ENCODE data around the gene RAPGEF1. TPM values are rescaled to one million over a fixed set of nuclear protein-coding genes. Genes with fewer than 3 reads are reported as not detected.

RAPGEF1 gene
- total RNA-seq, 1 donor from 2014 or later: 58.1 TPM

DNA sequence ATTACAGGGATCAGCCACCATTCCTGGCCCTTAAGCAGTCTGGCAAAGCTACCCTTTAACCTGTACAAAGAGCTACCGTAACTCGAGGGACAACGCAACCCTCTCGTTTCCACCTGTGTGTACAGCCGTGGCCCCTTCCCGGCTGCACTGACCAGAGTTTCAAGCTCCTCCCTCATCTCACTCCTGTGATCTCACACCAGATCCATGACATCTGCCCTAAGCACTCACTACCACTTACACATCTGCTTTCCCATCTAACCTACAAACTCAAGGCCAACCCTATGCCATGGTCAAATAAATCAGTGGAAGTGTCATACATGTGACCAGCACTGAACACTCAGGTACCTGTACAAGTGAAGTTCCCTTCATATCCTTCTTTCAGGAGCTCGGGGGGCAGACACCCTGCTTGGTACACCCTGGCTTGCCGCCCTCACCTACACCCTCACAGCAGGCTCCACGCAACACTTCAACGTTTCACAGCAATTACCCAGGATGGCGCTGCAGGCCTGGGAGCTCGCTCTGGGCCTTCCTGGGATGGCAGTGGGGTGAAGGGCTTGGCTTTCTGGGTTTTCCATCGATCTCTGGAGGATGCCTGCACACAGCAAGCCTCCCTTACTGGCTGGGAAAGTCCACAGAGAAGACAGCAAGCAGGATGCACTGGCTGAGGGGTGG, 132.8 kb downstream of the RAPGEF1 start:
- no peak for DNase-seq

DNA sequence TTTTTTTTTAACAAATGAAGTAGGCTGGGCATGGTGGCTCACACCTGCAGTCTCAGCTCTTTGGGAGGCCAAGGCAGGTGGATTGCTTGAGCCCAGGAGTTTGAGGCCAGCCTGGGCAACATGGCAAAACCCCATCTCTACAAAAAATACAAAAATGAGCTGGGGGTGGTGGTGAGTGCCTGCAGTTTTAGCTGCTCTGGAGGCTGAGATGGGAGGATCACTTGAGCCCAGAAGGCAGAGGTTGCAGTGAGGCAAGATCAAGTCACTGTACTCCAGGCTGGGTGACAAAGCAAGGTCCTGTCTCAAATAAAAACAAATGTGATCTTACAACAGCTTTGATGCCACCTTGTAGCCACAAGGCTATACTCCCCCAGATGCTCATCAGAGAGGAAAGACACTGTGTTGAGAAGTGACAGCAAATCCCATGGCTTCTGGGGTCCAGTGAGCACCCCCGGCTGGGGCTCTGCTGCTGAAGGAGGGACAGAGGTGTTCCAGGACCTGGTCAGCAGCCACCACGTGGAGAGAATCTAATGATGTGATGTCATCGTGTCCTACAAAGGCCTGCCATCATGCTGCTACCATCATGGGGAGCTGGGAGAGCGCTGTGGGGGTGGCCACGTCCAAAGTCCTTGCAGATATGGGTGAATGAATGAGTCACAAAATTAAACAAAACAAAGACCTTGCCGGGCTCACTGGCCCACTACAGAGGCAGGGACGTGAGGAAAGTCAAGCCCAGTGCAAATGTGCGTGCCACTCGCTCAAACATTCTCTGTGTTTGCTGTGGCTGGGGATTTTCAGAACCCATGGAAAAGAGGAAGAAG, 133.9 kb downstream of the RAPGEF1 start:
- no peak for DNase-seq

DNA sequence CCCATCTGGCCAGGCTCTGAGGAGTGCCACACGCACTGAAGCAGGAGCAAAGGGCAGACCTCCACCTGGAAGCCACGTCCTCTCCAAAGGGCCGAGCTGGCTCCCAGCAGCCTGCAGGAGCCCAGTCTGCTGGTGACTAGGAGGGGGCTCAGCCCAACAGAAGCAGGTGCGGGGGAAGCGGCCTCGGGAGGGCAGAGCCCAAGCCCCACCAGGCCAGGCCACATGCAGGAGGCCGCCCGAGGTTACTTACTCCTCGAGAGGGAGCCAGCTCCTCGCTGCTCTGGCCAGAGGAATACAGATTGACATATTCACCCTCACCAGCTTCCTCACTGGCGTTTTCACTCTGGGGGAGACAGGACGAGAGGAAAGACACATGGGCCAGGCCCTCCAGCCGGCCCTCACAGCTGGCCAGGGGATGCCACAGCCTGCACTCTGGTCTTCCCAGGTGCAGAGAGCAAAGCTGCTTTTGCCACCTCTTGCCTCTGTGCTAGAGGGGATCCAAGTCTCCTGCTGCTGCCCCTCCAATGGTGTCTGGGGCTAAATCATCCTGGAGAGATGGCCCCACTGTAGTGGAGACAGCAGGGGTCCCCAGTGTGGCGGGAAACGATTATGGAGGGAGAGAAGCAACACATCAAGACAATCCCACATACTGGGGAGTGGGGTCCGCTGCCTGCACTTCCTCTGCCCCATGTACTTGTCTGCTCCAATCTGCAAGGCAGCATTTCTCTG, 136.0 kb downstream of the RAPGEF1 start:
- DNase-seq: no peak

DNA sequence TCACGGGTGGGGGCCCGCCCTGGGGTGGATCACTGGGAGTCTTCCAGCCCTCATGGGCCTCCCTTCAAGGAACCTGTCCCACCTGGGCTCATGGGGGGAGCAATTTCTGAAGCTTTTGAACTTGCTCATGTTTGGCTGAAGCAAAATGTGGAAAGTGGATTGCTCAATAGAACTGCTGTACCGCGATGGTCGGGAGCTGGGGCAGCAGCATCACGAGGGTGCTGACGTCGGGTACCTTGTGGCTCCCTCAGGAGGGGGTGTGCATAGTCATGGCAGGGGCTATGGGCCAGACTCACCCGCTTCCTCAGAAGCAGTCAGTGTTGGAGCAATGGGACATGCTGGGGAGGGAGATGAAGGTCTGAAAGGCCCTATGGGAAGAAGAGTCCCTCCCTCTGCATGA, 136.7 kb downstream of the RAPGEF1 start:
- no peak for DNase-seq

DNA sequence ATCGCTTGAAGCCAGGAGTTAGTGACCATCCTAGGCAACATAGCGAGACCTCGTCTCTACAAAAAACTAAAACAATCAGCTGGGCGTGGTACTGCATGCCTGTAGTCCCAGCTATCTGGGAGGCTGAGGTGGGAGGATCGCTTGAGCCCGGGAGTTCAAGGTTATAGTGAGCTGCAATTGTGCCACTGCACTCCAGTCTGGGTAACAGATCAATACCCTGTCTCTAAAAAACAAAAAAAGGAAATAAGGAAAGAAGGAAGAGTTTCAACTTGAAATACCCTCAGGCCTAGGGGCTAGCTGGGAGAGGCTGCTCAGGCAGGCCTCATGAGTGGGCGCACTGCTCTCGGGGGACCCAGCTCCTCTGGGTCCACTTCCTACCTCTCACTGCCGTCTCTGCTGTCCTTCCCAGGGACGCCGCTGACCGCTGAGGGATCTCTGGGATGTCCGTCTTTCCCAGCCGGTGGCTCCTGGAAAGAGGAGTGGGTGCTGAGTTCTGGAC, 138.1 kb downstream of the RAPGEF1 start:
- DNase-seq: no peak

DNA sequence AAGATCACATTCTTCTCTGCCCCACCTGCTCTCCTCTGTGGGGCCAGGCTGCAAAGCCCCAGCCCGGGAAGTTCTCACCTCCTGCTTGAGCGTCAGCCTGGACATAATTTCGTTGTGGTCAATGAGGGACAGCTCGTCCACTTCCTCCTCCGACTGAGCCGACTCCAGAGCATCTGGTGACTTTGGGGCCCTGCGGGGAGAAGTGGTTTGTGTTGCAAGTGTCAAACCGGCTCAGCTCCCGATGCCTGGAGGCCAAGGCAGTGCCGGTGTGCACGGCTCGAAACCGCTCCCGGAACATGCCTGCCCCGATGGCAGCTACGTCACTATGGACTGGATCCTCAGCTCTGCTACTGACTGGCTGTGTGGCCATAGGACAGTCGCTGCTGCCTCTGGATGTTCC, 141.8 kb downstream of the RAPGEF1 start:
- DNase-seq: no peak

DNA sequence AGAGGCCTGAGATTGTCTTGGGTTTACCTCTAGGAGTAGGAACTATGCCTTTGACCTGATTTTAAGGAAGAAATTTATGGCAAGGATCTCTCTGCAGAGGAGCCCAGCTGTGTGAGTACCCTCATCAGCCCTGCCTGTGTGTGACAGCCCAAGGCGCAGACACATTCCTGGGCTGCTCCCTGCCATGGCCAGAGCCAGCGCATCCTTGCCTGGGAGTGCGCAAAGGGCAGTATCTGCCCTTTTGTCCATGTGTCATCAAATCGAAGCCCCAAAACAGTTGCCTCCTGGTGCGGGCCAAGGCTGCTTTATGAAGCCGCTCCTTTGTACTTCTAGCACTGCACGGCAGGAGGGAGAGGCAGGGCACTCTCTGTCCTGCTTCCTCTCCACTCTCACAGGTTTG, 142.6 kb downstream of the RAPGEF1 start:
- DNase-seq: no peak

DNA sequence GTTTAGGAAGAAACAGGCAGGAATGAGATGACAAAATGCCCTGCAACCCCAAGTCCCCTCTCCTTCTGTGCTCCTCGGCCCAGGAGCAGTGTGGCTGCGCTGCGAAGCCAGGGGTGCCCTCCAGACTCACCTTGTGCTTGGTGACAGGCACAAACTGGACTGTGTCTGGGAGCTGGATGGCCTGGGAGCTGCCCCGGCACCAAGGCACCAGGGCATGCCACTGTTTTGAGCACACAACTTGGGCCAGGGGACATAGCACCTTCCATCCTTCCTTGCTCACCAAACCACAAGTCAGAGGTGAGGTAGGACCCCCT, 143.5 kb downstream of the RAPGEF1 start:
- DNase-seq: no peak

DNA sequence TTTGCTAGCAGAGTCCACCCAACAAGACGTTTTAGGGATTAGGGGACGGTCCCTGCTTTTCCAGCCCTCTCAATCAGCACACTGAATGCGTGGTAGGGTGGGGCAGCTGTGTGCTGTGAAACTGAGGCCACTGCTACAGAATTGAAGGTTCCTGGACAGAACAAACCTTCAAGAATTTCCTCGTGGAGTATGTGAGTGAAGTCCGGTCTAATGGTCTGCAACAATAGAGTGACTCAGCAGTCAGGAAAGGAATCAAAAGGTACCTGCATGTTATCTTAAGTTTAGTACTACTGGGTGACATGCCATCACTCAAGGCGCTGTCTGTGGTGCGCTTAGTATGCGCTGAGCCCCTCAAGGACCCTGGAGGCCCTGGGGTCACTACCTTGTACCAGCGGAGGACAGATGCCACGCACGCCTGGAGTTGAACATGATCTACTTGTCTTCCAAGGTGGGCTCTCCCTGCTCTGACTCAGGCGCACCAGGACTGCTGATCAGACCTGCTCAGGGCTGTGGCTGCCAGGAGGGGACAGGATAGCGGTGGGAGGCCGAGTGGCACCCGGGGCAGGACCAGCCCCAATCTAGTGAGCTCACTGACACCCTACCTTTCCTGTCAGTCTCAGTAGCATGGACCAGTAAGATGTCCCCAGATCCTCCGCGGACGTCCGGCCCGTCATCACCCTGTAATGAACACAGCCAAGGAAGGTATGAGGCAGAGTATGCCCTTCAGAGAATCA, 144.0 kb downstream of the RAPGEF1 start:
- no peak for DNase-seq

DNA sequence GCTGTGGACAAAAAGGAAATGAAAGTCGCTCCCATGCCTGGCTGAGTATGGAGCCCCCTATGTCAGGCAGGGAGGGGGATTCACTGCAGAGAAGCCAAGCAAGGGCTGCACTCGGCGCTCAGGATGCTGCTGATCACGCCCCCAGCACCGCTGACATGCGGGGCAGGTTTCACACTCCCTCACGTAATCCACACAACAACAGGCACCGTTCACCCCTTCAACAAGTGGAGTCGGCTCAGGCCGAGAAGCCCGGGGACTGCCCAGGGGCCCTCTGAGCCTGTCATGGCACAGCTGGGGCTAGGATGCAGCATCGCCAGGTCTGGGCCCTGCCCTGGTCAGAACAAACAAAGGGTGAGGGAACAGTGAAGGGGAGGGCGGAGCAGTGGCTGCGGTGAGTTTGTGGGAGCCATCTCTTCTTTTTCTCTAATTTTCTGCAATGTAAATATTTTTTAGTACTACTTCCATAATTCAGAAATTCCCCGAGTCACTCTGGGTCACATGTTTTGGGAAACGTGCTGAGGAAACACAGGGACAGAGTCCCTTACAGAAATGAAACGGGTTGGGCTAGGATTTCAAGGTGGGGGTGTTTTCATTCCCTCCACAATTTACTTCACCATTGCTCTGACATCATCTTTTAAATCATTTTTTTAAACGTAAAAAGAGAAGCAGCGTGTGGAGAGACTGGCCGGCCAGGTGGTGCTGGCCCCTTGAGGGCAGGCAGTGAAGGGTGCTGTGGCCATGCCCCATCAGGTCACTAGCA, 144.8 kb downstream of the RAPGEF1 start:
- no peak for DNase-seq

DNA sequence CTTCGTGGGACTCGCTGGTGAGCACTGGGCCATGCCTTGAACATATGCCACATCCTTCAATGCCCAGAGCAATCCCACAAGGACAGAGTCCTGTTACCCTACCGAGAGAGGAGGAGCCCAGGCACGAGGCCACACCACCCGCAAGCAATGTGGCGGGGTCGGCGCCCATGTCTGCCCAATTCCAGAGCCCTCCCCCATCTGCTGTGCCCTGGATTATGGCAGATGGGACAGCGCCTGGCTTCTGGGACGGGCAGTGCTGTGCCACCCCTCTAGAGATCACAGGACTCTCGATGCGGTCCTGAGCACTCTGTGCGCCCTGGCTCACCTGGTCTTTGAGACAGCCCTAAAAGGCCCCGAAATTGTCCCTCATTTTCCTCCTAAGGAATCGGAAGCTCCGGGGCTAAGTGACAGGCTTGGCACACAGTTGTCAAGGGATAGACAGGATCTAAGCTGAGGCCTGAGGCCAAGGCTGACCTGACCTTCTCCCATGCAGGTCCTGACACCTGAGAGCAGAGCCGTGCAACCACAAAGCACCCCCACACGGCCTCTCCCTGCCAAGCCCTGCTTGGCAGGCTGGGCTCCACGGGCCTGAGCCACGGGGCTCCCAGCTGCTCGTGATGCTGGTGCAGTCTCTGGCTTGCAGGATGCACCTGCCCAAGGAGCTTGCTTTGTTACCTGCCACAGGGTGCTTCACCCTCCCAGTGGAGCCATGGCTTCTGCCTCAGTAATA, 145.8 kb downstream of the RAPGEF1 start:
- no peak for DNase-seq

DNA sequence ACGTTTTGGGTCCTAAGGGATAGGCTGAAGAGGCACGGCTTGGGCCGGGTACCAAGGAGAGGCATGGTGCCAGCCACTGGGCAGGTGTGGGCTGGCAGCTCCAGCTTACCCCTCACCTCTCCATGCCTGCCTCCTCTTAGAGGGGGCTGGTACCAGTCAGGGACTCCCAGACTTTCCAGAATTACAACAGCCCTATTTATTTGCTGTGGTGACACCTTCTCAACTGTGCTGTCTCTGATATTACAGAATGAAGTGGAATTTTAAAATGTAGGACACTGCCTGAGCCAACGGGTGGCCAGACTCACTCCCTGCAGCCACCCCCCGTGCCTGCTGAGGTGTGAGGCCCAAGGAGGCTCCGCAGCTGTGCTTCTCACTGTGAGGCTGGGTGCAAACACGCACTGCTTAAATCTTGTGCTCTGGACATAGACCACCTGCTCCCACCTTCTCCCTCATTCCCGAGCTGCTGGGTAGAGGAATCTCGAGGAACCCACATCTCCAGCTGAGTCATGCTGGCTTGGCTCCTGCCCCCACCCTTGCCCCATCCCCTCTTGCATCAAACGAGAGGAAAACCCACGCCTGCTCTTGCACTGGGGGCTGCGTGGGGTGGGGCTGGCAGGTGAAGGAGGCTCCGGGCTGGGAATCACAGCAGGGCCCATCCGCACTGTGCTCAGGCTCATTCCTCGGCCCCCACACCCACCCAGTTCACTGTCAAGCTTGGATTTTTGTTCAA, 146.6 kb downstream of the RAPGEF1 start:
- DNase-seq: no peak

DNA sequence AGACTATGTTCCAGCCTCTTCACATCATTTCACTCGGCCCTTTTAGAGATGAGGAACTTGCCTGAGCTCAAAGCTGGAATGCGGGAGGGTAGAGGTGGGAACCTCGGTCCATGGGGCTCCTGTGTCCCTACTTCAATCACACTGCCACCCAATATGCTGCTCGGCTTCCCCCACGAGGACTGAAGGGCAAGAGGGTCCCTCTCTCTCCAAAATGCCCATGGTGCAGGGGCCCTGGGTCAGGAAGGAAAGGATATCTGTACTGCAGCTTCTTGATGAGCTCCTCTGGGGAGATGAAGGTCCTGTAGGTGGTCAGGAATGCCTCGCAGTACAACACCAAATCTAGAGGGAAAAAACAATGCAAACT, 148.0 kb downstream of the RAPGEF1 start:
- DNase-seq: no peak

DNA sequence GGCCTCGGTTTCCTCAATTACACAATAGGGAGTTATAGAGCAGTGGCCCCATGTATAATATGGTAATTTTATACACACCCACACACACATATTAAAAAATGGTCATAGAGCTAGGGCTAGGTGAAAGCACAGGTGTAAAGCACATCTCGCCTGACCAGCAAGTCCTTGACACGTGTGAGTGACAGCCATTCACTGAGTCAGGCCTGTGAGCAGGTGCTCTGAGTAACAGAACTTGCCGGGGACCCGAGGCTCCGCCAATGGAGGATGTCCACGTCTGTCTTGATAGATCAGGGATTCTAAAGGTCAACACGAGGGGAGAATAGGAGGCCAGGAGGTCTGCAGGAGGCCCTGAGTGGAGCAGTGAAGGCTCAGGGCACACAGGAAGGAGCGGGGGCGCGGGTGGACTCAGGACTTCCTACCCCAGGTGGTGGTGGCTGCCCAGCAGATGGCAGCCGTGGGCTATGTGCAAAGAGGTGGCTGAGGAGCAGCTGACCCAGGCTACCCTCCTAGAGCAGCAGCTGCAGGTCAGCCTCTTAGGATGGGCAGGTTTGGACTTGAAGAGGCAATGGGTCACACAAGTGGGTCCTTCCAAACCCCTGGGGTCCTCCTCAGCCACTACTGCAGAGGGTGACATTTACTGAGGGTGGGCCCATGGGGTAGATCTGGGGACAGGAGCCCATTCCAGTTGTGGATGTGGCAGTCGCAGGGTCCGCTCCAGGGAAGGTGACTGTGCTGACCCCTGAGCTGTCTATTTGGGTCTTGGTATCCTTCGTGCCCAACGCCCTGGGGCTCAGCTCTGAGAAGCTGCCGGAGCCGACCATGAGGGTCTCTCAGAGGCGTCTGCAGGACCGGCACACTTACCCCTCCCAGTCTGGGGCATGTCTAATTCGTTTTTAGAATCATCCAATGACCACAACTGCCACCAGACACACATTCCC, 148.7 kb downstream of the RAPGEF1 start:
- DNase-seq: peak; percentile 89

DNA sequence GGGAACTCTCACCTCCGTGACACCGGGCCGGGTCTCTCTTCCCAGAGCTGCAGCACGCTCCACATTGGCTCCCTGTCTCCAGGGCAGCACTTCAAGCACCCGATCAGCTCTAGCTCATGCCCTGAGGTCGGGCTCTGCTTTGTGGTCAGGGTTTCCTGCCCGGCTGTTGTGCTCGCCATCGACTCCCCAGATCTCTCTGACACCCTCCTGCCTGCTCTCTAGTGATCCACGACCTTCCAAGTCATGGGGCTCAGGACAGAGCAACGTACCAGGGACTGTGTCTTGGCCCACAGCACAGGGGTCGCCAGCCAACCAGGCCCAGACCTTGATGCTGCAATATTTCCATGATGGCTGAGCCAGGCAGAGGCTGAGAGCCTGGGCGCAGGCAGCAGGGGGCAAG, 149.4 kb downstream of the RAPGEF1 start:
- DNase-seq: no peak

DNA sequence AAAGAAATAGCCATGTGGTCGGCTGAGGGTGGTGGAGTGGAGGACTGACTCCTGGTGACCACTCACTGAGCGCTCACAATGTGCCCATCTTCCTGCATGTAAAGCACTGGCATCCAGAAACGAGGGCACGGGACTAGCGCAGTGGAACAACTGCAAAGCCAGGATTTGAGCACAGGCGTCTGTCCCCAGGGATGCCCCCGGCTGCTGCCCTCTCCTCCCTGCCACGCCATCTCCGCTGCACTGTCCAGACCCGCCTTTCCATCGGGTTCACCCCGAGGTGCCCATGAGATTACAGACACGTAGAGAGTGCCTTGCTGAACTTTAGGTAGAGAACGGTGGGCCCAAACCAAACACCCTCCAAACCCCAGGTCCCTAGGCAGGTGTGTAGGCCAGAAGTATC, 149.9 kb downstream of the RAPGEF1 start:
- DNase-seq: no peak

DNA sequence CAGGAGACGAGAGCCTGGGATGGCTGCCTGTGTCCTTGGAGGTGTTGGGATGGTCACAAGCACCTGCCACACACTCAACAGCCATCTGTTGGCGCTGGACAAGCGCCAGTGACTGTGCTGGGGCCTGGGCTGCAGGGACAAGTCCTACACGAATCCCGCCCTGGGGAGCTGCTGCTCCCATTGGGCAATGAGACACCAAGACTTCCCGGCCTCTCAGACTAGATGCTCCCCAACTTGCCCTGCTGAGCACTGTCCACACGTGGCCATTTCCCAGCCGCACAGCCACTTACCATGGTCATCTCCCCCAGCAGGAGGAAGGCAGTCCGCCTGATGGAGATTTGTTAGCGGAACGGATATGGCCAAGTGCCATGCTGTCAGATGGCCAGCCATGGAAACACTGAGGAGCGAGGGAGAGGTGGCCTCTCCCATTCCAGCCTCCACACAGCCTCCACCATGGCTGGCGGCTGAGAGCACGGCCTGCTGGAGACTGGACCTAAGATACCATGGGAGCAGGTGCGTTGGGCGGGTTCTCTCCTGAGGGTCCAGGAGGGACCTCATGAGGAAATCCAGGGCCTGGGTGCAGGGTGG, 150.7 kb downstream of the RAPGEF1 start:
- peak; percentile 74 for DNase-seq

DNA sequence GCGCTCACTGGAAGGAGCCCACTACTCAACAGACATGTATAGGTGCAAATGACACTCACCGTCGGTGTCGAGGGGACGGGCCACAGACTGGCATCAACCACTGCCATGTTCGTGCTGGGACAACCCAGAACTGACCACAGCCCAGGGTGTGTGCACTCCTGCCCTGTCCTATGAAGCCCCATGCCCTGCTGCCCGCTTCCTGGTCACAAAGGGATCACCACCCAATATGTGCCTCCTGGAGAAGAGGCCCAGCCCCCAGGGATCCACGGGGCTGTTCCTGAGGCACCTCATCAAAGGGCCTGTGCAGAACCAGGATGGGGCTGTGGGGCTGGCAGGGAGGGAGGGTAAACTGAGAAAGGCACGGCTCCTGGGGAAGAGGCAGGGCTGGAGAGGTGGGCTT, 151.5 kb downstream of the RAPGEF1 start:
- DNase-seq: no peak

DNA sequence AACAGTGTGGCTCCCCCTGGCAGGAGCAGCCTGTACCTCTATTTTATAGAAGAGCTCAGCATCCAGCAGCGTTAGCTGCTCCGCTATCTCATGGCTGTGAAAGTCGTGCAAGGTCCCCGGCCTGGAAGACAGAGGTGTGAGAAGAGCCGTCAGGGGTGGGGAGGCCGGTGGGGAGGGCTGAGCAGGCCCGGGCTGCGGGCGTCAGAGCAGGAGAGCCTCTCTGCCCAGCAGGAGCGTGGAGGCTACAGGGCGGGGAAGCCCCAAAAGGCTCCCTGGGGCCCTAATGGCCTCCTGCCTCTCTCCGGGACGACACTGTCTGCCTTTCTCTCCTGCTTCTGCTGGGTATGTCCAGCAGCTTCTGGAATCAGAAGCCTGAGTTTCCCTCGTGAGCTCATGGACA, 152.0 kb downstream of the RAPGEF1 start:
- DNase-seq: no peak
